AG10803 (cell line): ENCODE results near the gene RFLNA.
"Not testable (repeated sequence)": the region's sequence is repeated elsewhere in the genome, so short reads cannot be mapped to it uniquely, and the experiment has no call there.

Experiments
- DNase-seq: peaks from one replicate; pipeline ENCODE4 v3.0.0; 2010; ENCODE audit warnings: low read depth
- H3K4me3 ChIP-seq: 2 replicates; pipeline ENCODE4 v1.5.1; 2011; ENCODE audit warnings: mild to moderate bottlenecking, low read length, control low read depth
- TF ChIP-seq, protein P1 (sequence below): conservative IDR thresholded peaks from 2 replicates; pipeline ENCODE4 v1.5.1; 2011; ENCODE audit warnings: mild to moderate bottlenecking, low read length, control low read depth, inconsistent platforms

Gene RFLNA

DNA sequence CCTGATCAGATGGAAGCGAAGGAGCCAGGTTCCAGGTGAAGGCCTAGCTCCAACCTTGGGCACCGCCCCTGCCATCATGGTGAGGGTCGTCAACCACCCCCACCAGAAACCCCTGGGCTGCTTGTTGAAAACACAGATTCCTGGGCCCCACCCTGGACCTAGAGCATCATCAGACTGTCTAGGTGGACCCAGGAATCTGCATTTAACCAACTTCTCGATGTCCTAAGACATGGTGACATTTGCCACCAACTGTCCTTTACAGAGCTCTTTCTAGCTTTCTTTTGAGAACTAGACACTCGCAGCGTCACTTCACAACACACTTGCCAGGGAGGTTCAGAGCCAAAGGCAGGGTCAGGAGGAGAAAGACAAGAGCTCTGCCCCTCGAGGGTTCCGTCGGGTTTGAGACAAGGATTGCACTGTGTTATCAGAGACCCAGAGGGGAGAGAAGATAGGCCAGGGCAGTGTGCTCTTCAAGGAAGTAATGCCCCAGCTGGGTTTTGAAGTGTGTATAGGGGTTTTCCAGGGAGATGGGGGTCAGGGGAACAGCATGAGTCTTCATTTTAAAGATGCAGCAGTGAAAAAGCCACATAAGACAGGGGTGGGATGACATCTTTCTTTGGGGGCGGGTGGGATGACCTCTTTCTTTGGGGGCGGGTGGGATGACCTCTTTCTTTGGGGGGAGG lies 24.6 kb downstream of the RFLNA start:
- no peak for DNase-seq
- H3K4me3 ChIP-seq, result no peak overlapping the region
- TF ChIP-seq, protein P1, sequence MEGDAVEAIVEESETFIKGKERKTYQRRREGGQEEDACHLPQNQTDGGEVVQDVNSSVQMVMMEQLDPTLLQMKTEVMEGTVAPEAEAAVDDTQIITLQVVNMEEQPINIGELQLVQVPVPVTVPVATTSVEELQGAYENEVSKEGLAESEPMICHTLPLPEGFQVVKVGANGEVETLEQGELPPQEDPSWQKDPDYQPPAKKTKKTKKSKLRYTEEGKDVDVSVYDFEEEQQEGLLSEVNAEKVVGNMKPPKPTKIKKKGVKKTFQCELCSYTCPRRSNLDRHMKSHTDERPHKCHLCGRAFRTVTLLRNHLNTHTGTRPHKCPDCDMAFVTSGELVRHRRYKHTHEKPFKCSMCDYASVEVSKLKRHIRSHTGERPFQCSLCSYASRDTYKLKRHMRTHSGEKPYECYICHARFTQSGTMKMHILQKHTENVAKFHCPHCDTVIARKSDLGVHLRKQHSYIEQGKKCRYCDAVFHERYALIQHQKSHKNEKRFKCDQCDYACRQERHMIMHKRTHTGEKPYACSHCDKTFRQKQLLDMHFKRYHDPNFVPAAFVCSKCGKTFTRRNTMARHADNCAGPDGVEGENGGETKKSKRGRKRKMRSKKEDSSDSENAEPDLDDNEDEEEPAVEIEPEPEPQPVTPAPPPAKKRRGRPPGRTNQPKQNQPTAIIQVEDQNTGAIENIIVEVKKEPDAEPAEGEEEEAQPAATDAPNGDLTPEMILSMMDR, result no peak

DNA sequence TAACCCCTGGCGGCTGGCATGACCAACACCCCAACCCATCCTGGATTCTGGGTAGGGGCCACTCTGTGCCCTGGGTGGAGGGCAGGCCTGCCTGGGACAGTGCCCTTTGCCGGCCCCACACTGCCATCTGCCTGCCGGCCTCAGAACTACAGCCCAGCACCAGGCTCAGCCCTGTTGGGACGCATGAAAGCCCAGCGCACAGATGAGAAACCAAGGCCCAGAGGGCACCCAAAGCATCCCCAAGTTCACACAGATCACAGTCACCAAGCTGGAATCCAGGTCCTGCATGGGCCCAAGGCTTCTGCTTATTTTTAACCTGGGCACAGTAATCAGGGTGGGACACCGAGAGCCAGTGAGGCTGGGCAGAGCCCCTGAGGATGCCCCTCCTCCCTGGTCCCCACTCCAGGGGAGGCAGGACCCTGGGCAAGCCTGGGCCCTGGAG lies 26.2 kb downstream of the RFLNA start:
- peak; percentile 46 for DNase-seq
- H3K4me3 ChIP-seq, result no peak overlapping the region
- TF ChIP-seq, protein P1, result peak; percentile 93

DNA sequence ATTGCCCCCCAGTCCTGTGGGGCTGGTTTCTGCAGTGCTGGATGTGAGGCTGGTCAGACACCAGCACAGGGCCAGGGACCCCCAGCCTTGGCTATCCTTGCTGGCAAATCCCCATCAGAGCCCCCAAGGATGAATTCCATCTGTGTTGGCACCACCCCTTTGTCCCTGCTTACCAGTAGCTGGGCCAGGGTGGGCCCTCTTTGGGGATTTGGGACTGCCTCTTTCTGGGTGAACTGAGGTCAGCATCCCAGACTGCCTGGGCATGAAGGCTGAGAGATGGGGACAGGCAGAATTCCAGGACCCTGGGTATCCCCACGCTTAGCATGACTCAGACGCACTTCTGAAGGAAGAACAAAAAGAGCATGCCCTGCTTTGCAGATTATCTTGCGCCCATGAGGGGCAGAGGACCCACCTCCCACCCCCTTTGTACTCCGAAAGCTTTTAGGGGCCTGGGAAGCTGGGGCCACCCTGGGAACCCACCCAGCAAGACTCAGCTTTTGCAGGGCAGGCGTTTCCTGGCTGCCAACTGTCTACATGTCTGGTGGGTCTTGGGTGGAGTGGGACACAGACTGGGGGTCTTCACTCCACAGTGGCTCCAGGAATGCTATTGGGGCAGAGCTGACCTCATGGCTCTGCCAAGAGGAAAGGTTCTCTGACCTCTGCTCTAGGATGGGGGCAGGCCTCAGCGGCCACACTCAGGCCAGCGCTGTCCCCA lies 26.8 kb downstream of the RFLNA start:
- TF ChIP-seq, protein P1, result no peak
- no peak overlapping the region for H3K4me3 ChIP-seq
- DNase-seq, result peak; percentile 46

DNA sequence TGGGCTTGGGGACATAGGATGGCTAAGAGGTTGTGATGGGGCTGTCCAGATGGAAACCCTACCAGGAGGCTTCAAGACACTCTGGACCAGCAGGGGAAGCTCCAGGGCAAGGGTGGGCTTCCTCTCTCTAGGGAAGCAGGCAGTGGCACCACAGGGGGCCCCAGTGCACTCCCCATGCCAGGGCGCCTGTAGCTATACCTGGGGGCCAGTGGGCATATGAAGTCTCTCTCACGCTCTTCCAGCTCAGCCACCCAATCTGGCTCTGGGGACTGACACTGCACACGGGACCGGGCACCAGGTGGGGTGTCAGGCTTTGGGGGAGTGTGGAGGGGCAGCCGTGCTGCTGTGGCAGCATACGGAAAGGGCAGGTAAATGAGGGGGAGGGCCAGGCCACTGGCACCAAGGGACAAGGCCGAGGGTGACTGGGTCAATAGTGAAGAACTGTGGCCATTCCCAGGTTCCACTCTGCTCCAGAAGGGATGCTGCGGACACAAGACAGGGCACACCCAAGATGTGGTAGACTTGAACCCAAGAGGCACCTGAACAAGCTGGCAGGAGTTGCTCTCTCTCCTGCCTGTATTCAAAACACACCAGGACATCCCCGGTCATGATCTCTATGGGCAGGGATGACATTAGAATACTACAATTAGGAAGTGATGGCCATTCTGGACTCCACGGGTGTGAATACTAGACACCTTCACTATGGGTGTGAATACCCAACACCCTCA lies 27.5 kb downstream of the RFLNA start:
- no peak overlapping the region for H3K4me3 ChIP-seq
- TF ChIP-seq, protein P1, result no peak
- no peak for DNase-seq

DNA sequence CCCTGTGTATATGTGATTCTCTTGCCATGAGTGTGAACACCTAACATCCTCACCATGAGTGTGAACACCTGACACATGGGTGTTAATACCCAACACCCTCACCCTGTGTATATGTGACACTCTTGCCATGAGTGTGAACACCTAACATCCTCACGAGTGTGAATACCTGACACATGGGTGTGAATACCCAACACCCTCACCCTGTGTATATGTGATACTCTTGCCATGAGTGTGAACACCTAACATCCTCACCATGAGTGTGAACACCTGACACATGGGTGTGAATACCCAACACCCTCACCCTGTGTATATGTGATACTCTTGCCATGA lies 28.1 kb downstream of the RFLNA start:
- DNase-seq, H3K4me3 ChIP-seq: not testable (repeated sequence)

DNA sequence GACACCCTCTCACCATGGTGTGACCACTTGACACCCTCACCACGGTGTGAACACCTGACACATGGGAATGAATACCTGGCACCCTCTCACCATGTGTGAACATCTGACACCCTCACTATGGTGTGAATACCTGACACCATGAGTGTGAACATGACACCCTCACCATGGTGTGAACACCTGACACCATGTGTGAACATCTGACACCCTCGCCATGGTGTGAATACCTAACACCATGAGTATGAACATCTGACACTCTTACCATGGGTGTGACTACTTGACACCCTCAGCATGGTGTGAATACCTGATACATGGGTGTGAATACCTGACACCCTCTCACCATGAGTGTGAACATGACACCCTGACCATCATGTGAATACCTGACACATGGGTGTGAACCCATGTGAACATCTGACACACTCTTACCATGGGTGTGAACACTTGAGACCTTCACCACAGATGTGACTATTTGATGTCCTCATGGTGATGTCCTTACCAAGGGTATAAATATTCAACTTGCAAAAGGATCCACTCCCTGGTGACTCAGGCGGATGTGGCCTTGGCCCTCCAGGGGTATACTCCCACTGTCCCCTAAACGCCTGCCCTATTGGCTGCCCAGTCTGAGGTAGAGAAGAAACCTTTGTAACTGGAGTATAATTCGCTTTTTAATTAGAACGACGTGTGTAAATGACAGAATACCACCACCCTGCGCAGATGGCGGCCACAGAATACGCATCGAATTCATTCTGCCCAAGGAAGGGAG lies 29.1 kb downstream of the RFLNA start:
- no peak overlapping the region for H3K4me3 ChIP-seq
- TF ChIP-seq, protein P1, result no peak
- DNase-seq, result no peak
